Type B pancreatic cell (in vitro differentiated cells): ENCODE measurements around the gene RCOR3. TPM values are rescaled to one million over a fixed set of nuclear protein-coding genes. Genes with fewer than 3 reads are reported as not detected.
A peak's percentile ranks its signal among the peaks of the same experiment; 100 is the strongest.

Experiments
- DNase-seq: peaks from one replicate; pipeline ENCODE4 v3.0.0; 2021; ENCODE audit warnings: mixed read lengths; ENCODE audit not compliant: unreplicated experiment; ENCODE audit errors: extremely low spot score
- H3K27ac Mint-ChIP-seq: 2 replicates; pipeline ENCODE4 v1.8.0; 2021; ENCODE audit warnings: mild to moderate bottlenecking, mixed read lengths
- H3K27me3 Mint-ChIP-seq: 2 replicates; pipeline ENCODE4 v1.8.0; 2021; ENCODE audit warnings: mixed read lengths
- H3K36me3 Mint-ChIP-seq: 2 replicates; pipeline ENCODE4 v1.8.0; 2021; ENCODE audit warnings: mixed read lengths
- H3K4me1 Mint-ChIP-seq: one replicate; pipeline ENCODE4 v1.8.0; 2021; ENCODE audit warnings: mixed read lengths; ENCODE audit not compliant: unreplicated experiment
- H3K4me3 Mint-ChIP-seq: 2 replicates; pipeline ENCODE4 v1.8.0; 2021; ENCODE audit warnings: mild to moderate bottlenecking, mixed read lengths
- H3K9me3 Mint-ChIP-seq: 2 replicates; pipeline ENCODE4 v1.8.0; 2021; ENCODE audit warnings: mixed read lengths
- CTCF ChIP-seq: fragments of 200-600 bp; sonication (generic); conservative IDR thresholded peaks from 2 replicates; pipeline ENCODE4 v1.5.0; 2021; ENCODE audit warnings: antibody characterized with exemption, mild to moderate bottlenecking
- long read RNA-seq: library from polyadenylated mRNA; unstranded; transcript quantifications from one replicate; pipeline ENCODE4 v2.0.0, GENCODE V29; 2020
- total RNA-seq: library from RNA; stranded (reverse); gene quantifications from 2 replicates; pipeline ENCODE4 v1.2.1, GENCODE V29; 2021; ENCODE audit warnings: low replicate concordance

RCOR3 gene
- 47.9 and 52.8 TPM in 2 replicates for total RNA-seq
- long read RNA-seq, partial matches to known transcripts = 0 of 7 reads
- long read RNA-seq, other reads (novel, unspliced or antisense) = 6 of 7 reads

- TF ChIP-seq CTCF = peak; percentile 79
- H3K4me3 Mint-ChIP-seq = peak within 1 kb of the TSS; percentile 92
- peak within 1 kb of the TSS; percentile 96 for H3K27ac Mint-ChIP-seq
- peaks cover 21% of the 10 kb centered on the region for H3K4me1 Mint-ChIP-seq
- H3K27me3 Mint-ChIP-seq = no peaks in the 10 kb centered on the region
- H3K9me3 Mint-ChIP-seq = no peaks in the 10 kb centered on the region
- DNase-seq = peak; percentile 95
- H3K36me3 Mint-ChIP-seq = peaks cover 6% of the 10 kb centered on the region
These were observed at the start of gene RCOR3 for GRCh38 chr1:211258756-211259637. RCOR3 (plus strand) TSS chr1:211259366; CDS start chr1:211259561, 195 bp downstream.

DNA sequence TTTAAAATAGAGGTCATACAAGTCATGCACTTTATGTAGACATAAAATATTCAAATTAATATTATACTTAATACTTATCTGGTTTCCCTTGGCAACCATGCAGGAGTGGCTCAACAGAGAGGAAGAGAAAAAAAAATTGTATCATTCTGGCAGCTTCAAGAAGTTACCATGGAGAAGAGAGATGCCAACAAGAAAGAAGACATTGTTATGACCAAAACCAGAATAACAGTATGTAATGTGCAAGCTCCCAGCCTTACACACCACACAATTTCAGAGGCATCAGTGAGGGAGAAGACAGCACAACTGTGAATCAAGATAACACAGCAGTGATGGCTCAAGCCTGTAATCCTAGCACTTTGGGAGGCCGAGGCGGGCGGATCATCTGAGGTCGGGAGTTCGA lies 49.1 kb upstream of the RCOR3 start:
- H3K4me1 Mint-ChIP-seq = no peaks in the 10 kb centered on the region
- H3K27ac Mint-ChIP-seq = no peak overlapping the region
- no peaks in the 10 kb centered on the region for H3K27me3 Mint-ChIP-seq
- H3K36me3 Mint-ChIP-seq = no peaks in the 10 kb centered on the region
- no peak for TF ChIP-seq CTCF
- H3K4me3 Mint-ChIP-seq = no peak overlapping the region
- DNase-seq = no peak
- peaks cover 4% of the 10 kb centered on the region for H3K9me3 Mint-ChIP-seq

DNA sequence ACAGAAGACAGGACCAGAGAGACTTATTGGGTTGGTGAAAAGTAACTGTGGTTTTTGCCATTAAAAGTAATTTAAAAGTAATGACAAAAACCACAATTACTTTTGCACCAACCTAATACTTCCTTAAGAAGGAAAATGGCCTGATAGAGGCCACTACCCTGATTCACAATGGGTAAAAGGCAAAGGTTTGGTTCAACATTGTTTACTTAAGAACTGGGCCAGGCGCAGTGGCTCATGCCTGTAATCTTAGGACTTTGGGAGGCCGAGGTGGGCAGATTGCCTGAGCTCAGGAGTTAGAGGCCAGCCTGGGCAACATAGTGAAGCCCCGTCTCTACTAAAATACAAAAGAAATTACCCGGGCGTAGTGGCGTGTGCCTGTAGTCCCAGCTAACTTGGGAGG lies 48.2 kb upstream of the RCOR3 start:
- no peaks in the 10 kb centered on the region for H3K36me3 Mint-ChIP-seq
- H3K27me3 Mint-ChIP-seq = peaks cover 3% of the 10 kb centered on the region
- no peak overlapping the region for H3K4me3 Mint-ChIP-seq
- TF ChIP-seq CTCF = no peak
- H3K9me3 Mint-ChIP-seq = peaks cover 4% of the 10 kb centered on the region
- H3K27ac Mint-ChIP-seq = no peak overlapping the region
- DNase-seq = no peak
- H3K4me1 Mint-ChIP-seq = no peaks in the 10 kb centered on the region

DNA sequence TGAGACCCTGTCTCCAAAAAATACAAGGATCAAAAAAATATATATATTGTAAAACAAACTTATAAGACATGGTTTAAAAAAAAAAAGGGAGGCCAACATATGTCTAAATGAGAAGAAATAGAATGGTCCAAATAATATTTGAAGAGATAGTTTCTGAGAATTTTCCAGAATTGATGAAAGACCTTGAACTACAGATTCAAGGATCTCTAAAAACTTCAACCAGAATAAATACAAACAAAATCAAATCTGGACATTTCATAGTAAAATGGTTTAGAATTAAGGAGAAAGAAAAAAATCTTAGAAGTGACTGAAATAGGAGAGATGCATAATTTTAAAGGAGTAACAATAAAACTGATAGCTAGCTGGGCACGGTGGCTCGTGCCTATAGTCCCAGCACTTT lies 45.5 kb upstream of the RCOR3 start:
- Mint-ChIP-seq H3K9me3 (no peaks in the 10 kb centered on the region), H3K27me3 (peaks cover 3% of the 10 kb centered on the region), H3K4me3 (no peak overlapping the region), H3K27ac (no peak overlapping the region), H3K36me3 (no peaks in the 10 kb centered on the region), H3K4me1 (no peaks in the 10 kb centered on the region)
- no peak for DNase-seq
- TF ChIP-seq CTCF = no peak

DNA sequence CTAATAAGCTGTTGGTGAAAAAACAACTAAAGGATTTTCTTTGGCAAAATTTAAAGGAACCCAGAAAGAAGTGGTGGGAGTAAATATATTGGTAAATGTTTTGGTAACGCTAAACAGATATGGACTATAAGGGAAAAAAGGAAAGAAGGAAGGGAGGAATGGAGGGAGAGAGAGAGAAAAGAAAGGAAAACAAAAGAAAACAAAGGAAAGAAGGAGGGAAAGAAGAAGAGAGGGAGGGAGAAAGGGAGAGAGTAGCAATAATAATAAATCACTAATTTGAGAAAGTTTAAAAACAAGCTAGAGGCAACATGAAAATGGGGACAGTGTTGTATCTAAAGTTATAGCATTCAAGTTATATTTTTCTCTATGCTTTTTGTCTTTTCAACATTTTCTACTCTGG lies 43.6 kb upstream of the RCOR3 start:
- H3K9me3 Mint-ChIP-seq = no peaks in the 10 kb centered on the region
- TF ChIP-seq CTCF = no peak
- no peak overlapping the region for H3K27ac Mint-ChIP-seq
- H3K36me3 Mint-ChIP-seq = no peaks in the 10 kb centered on the region
- no peaks in the 10 kb centered on the region for H3K4me1 Mint-ChIP-seq
- DNase-seq = no peak
- H3K27me3 Mint-ChIP-seq = peaks cover 3% of the 10 kb centered on the region
- H3K4me3 Mint-ChIP-seq = no peak overlapping the region
